Neural cell (in vitro differentiated cells): ENCODE measurements around the gene MYRF.

Experiments used
- EP300 ChIP-seq: fragments of 450-650 bp; conservative IDR thresholded peaks from 2 replicates; pipeline ENCODE4 v1.6.1; 2014; ENCODE audit warnings: antibody characterized with exemption, mild to moderate bottlenecking, moderate library complexity; ENCODE audit not compliant: poor library complexity, severe bottlenecking
- EZH2 ChIP-seq: fragments of 200-600, 300-800 bp; shearing (Covaris generic), sonication (generic); IDR thresholded peaks from 2 replicates; pipeline ENCODE4 v1.6.1; 2014; ENCODE audit warnings: antibody characterized with exemption, low read length, borderline replicate concordance, mild to moderate bottlenecking; ENCODE audit not compliant: insufficient read depth, poor library complexity, severe bottlenecking
- MXI1 ChIP-seq: fragments of 450-650 bp; conservative IDR thresholded peaks from 2 replicates; pipeline ENCODE4 v1.6.1; 2014; ENCODE audit warnings: antibody characterized with exemption, mild to moderate bottlenecking; ENCODE audit not compliant: poor library complexity, severe bottlenecking
- POLR2AphosphoS5 ChIP-seq: IDR thresholded peaks from 2 replicates; pipeline ENCODE4 v1.6.1; 2012
- RAD21 ChIP-seq: fragments of 450-650 bp; conservative IDR thresholded peaks from 2 replicates; pipeline ENCODE4 v1.6.1; 2014; ENCODE audit warnings: antibody characterized with exemption, mild to moderate bottlenecking, moderate library complexity
- SMC3 ChIP-seq: fragments of 450-650 bp; conservative IDR thresholded peaks from 2 replicates; pipeline ENCODE4 v1.6.1; 2014; ENCODE audit warnings: antibody characterized with exemption, mild to moderate bottlenecking, moderate library complexity; ENCODE audit not compliant: poor library complexity
- TAF1 ChIP-seq: IDR thresholded peaks from 2 replicates; pipeline ENCODE4 v1.6.1; 2012; ENCODE audit warnings: low read depth
- TF ChIP-seq, protein P1 (sequence below): fragments of 450-650 bp; IDR thresholded peaks from 2 replicates; pipeline ENCODE4 v1.5.1; 2014; ENCODE audit warnings: antibody characterized with exemption, mild to moderate bottlenecking, moderate library complexity; ENCODE audit not compliant: poor library complexity, severe bottlenecking
- TF ChIP-seq, protein P2 (sequence below): IDR thresholded peaks from 2 replicates; pipeline ENCODE4 v1.6.1; 2012; ENCODE audit warnings: borderline replicate concordance

DNA sequence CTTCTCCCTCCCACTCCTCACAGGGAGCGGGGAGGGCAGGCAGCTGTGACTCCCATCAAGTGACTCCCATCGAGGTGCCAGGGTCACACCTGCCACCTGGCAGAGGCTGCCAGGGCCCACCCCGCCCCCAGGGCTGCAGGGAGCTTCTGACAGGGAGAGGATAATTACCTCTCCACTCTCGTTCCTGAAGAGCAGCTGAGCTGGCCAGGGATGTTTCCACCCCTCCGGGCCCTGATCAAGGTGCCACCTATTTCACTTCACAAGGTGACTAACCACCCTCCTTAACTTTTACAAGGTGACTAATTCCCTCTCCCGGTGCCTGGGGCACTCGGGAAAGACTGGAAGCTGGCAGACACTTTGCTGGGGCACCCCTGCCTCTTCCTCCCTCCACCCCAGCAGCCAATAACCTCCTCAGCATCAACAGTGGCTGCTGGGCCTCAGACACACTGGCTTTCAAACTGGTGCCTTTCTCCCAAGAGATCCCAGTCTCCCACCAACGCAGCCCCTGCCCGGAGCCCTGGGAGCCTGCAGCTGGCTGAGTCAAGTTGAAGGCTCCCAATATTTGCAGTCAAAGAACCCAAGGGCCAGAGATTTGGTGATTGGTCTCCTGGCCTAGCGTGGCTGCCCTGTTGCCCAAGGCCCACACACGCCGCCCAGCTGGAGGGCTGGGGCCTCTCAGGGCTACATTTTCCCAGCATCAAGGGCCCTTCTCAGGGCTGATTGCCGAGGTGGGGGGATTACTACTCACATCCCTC is 22.0 kb upstream of the MYRF start:
- TF ChIP-seq, protein P1, sequence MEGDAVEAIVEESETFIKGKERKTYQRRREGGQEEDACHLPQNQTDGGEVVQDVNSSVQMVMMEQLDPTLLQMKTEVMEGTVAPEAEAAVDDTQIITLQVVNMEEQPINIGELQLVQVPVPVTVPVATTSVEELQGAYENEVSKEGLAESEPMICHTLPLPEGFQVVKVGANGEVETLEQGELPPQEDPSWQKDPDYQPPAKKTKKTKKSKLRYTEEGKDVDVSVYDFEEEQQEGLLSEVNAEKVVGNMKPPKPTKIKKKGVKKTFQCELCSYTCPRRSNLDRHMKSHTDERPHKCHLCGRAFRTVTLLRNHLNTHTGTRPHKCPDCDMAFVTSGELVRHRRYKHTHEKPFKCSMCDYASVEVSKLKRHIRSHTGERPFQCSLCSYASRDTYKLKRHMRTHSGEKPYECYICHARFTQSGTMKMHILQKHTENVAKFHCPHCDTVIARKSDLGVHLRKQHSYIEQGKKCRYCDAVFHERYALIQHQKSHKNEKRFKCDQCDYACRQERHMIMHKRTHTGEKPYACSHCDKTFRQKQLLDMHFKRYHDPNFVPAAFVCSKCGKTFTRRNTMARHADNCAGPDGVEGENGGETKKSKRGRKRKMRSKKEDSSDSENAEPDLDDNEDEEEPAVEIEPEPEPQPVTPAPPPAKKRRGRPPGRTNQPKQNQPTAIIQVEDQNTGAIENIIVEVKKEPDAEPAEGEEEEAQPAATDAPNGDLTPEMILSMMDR = no peak
- no peak for TF ChIP-seq RAD21
- no peak for TF ChIP-seq EZH2
- TF ChIP-seq POLR2AphosphoS5 = no peak
- TF ChIP-seq EP300 = no peak
- TF ChIP-seq, protein P2, sequence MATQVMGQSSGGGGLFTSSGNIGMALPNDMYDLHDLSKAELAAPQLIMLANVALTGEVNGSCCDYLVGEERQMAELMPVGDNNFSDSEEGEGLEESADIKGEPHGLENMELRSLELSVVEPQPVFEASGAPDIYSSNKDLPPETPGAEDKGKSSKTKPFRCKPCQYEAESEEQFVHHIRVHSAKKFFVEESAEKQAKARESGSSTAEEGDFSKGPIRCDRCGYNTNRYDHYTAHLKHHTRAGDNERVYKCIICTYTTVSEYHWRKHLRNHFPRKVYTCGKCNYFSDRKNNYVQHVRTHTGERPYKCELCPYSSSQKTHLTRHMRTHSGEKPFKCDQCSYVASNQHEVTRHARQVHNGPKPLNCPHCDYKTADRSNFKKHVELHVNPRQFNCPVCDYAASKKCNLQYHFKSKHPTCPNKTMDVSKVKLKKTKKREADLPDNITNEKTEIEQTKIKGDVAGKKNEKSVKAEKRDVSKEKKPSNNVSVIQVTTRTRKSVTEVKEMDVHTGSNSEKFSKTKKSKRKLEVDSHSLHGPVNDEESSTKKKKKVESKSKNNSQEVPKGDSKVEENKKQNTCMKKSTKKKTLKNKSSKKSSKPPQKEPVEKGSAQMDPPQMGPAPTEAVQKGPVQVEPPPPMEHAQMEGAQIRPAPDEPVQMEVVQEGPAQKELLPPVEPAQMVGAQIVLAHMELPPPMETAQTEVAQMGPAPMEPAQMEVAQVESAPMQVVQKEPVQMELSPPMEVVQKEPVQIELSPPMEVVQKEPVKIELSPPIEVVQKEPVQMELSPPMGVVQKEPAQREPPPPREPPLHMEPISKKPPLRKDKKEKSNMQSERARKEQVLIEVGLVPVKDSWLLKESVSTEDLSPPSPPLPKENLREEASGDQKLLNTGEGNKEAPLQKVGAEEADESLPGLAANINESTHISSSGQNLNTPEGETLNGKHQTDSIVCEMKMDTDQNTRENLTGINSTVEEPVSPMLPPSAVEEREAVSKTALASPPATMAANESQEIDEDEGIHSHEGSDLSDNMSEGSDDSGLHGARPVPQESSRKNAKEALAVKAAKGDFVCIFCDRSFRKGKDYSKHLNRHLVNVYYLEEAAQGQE = no peak
- TF ChIP-seq TAF1 = no peak
- TF ChIP-seq SMC3 = no peak
- TF ChIP-seq MXI1 = no peak
